Fibroblast of skin of left biceps (primary cell): ENCODE data around the gene SGF29.
"Not testable (repeated sequence)": the region's sequence is repeated elsewhere in the genome, so short reads cannot be mapped to it uniquely, and the experiment has no call there.

Source experiments
- DNase-seq, 2 experiments: peaks; one replicate each; pipeline ENCODE4 v3.0.0-alpha.2; 2013; ENCODE audit warnings: low read depth in 2 of 2

SGF29 gene

GRCh38 chr16:28553776-28554633, at the start of gene SGF29:
TSS of gene SGF29 (plus strand) at chr16:28553920. CDS start at chr16:28581070, 27,150 bp downstream.
- peak; percentile 82 to 84 for DNase-seq

- DNase-seq: no peak
Measured at GRCh38 chr16:28504707-28505404, 48.9 kb upstream of the SGF29 start.

GRCh38 chr16:28505489-28506137, 48.1 kb upstream of the SGF29 start:
- no peak for DNase-seq

- DNase-seq: no peak
Measured at GRCh38 chr16:28511031-28511430, 42.7 kb upstream of the SGF29 start.

- DNase-seq: no peak
Measured at GRCh38 chr16:28511801-28512789, 41.6 kb upstream of the SGF29 start.

- DNase-seq: no peak
Measured at GRCh38 chr16:28513484-28514181, 40.1 kb upstream of the SGF29 start.

GRCh38 chr16:28514246-28514645, 39.5 kb upstream of the SGF29 start:
- no peak for DNase-seq

- DNase-seq: no peak
Measured at GRCh38 chr16:28520672-28521071, 33.0 kb upstream of the SGF29 start.

- DNase-seq: no peak
Measured at GRCh38 chr16:28521436-28521835, 32.3 kb upstream of the SGF29 start.

GRCh38 chr16:28522792-28523191, 30.9 kb upstream of the SGF29 start:
- DNase-seq: no peak

GRCh38 chr16:28524681-28525171, 29.0 kb upstream of the SGF29 start:
- no peak for DNase-seq

- DNase-seq: no peak
Measured at GRCh38 chr16:28526201-28527099, 27.3 kb upstream of the SGF29 start.

- DNase-seq: not testable (repeated sequence)
Measured at GRCh38 chr16:28527100-28527785, 26.5 kb upstream of the SGF29 start.

GRCh38 chr16:28527985-28528384, 25.7 kb upstream of the SGF29 start:
- no peak for DNase-seq

GRCh38 chr16:28528463-28528867, 25.3 kb upstream of the SGF29 start:
- no peak for DNase-seq

- DNase-seq: no peak
Measured at GRCh38 chr16:28529124-28529523, 24.6 kb upstream of the SGF29 start.

- DNase-seq: no peak
Measured at GRCh38 chr16:28531777-28532744, 21.7 kb upstream of the SGF29 start.
